AG10803 (cell line): ENCODE results near the gene NCOA3.

ENCODE experiments used
- DNase-seq: peaks from one replicate; pipeline ENCODE4 v3.0.0; 2010; ENCODE audit warnings: low read depth
- H3K4me3 ChIP-seq: 2 replicates; pipeline ENCODE4 v1.5.1; 2011; ENCODE audit warnings: mild to moderate bottlenecking, low read length, control low read depth
- CTCF ChIP-seq: conservative IDR thresholded peaks from 2 replicates; pipeline ENCODE4 v1.5.1; 2011; ENCODE audit warnings: mild to moderate bottlenecking, low read length, control low read depth, inconsistent platforms

NCOA3 gene

DNA sequence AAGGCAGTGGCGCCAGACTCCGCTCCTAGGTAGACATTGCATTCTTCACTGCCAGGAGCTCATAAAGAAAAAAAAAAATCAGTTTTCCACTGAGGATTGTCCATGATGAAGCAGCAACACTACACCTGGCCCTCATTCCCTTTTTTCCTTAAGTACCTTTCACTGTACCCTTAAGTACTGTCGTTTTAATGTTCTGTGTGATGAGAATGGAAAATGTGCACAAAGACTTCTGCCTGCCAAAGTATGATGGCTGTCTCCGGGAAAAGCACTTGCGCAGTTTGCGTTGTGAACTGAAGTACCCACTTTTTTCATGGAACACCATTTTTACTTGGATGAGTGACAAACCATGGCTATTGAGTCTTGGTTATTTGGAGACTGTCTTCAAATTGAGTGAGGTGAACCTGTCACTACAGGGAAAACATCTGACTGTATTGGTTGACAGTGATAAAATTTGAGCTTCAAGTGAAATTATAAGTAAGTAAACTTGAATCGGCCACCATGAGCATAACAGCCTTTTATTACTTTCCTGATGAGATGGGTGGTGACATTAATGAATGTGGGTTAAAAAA, 104.8 kb downstream of the NCOA3 start:
- no peak for TF ChIP-seq CTCF
- H3K4me3 ChIP-seq: no peak overlapping the region
- no peak for DNase-seq

DNA sequence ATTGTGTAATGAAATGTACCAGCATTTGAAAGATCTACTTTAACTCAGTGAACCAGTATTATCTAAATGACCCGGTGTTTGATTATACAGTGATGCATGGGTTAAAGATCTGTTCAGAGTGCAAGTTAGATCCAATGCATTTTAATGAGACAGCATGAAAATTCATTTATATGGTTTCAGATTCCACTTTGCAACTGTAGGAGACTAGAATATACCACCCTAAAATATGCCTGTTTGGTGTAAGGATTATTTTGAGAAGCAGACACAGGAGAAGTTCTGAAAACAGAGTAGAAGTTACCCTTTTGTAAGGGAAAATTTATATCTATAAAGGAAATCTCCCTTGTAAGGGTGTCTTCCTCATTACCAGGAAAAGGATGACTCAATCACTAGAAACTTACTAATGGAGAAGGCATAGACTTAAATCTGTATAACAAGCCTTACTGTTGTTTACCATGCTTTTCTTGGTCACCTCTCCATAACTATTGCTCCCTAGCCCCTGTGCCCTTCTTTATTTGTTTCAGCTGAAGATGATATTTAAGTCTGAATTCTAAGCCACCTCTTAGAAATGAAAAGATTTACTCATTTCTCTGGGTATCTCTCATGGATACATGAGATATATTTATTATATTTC, 105.4 kb downstream of the NCOA3 start:
- DNase-seq: peak; percentile 47

DNA sequence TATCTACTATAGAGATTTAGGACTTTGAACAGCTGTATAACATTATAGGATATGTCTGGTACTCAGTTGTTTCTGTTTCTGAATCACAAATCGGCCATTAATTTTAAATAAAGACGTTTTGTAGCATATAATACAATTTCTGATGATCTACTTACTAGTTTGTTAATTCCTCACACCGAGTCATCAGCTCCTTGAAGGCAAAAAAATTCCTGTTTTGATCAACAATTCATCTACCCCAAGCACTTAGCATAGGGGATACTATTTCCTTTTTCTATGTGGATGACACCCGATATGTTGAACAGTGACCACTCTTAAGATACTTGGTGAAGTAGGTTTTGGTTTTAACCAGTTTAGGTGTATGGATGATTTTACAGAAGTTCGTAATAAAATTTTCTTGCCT, 107.3 kb downstream of the NCOA3 start:
- no peak overlapping the region for H3K4me3 ChIP-seq
- TF ChIP-seq CTCF: no peak
- no peak for DNase-seq

More for the DNA sequence above, 105.4 kb downstream of the NCOA3 start:
- H3K4me3 ChIP-seq: no peak overlapping the region
- TF ChIP-seq CTCF: no peak

GRCh38 chr20:47610247-47610944, 108.7 kb downstream of the NCOA3 start:
- H3K4me3 ChIP-seq: no peak overlapping the region

DNA sequence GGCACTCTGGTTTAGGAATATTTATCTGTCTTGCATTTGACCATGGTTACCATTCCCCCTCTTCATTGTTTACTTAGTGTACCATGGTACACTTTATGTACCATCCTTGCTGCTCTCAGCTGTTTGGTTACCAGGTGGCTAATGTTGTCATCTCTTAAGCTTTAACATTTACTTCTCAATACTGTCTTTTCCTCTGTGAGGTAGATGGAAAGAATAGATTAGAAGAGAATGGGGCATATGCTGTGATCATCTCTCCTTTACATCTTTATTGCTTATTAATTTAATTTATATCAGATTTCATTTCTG, 109.2 kb downstream of the NCOA3 start:
- no peak for DNase-seq
- no peak for TF ChIP-seq CTCF
- no peak overlapping the region for H3K4me3 ChIP-seq

More at GRCh38 chr20:47610247-47610944, 108.7 kb downstream of the NCOA3 start:
- no peak for TF ChIP-seq CTCF
- peak; percentile 74 for DNase-seq

DNA sequence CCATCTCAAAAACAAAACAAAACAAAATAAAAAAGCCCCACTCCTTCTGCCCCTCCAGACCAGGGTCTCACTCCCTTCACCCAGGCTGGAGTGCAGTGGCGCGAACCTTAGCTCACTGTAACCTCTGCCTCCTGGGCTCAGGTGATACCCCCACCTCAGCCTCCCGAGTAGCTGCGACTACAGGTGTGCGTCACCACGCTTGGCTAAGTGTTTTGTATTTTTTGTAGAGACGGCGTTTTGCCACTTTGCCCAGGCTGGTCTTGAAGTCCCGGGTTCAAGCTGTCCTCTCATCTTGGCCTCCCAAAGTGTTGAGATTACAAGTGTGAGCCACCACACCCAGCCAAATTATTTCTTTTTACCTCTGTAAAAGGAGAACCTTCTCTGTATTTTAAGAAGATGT, 110.1 kb downstream of the NCOA3 start:
- no peak for DNase-seq
- no peak overlapping the region for H3K4me3 ChIP-seq
- TF ChIP-seq CTCF: no peak

- TF ChIP-seq CTCF: no peak
- no peak for DNase-seq
- no peak overlapping the region for H3K4me3 ChIP-seq
Observed at GRCh38 chr20:47612670-47613069, 111.0 kb downstream of the NCOA3 start.
